Trophoblast cell (in vitro differentiated cells and primary cell): ENCODE results near the gene DENND10.

Experiments used
- DNase-seq, 2 donors: peaks; one replicate each; pipeline ENCODE4 v3.0.0-alpha.2; 2016
- H2AFZ ChIP-seq: 2 replicates; pipeline ENCODE4 v1.6.1; 2013; ENCODE audit warnings: low read length, moderate library complexity, mild to moderate bottlenecking; ENCODE audit not compliant: insufficient read depth, poor library complexity
- H2AK5ac ChIP-seq: 2 replicates; pipeline ENCODE4 v1.6.1; 2013; ENCODE audit warnings: mild to moderate bottlenecking, low read length
- H2BK120ac ChIP-seq: 2 replicates; pipeline ENCODE4 v1.6.1; 2013; ENCODE audit warnings: low read length, mild to moderate bottlenecking, moderate library complexity; ENCODE audit not compliant: insufficient read depth, poor library complexity
- H2BK12ac ChIP-seq: 2 replicates; pipeline ENCODE4 v1.6.1; 2013; ENCODE audit warnings: mild to moderate bottlenecking, low read length, moderate library complexity
- H2BK5ac ChIP-seq: 2 replicates; pipeline ENCODE4 v1.6.1; 2013; ENCODE audit warnings: low read length, low read depth, moderate library complexity, mild to moderate bottlenecking; ENCODE audit not compliant: poor library complexity
- H3K14ac ChIP-seq: 2 replicates; pipeline ENCODE4 v1.6.1; 2013; ENCODE audit warnings: mild to moderate bottlenecking, low read length
- H3K18ac ChIP-seq: 2 replicates; pipeline ENCODE4 v1.6.1; 2013; ENCODE audit warnings: mild to moderate bottlenecking, low read length
- H3K23ac ChIP-seq: 2 replicates; pipeline ENCODE4 v1.6.1; 2013; ENCODE audit warnings: low read length
- H3K27ac ChIP-seq: 2 replicates; pipeline ENCODE4 v1.5.1; 2013; ENCODE audit warnings: low read depth, mild to moderate bottlenecking, inconsistent platforms, low read length, moderate library complexity
- H3K27me3 ChIP-seq: 2 replicates; pipeline ENCODE4 v1.6.1; 2013; ENCODE audit warnings: inconsistent platforms, mild to moderate bottlenecking, low read length, moderate library complexity; ENCODE audit not compliant: insufficient read depth
- H3K36me3 ChIP-seq, 2 experiments: 1 replicate in 1 of 2; 2 replicates in 1 of 2; pipeline ENCODE4 v1.6.1; 2013; ENCODE audit warnings: low read length in 2 of 2, mild to moderate bottlenecking in 2 of 2, moderate library complexity in 1 of 2; ENCODE audit not compliant: insufficient read depth in 2 of 2, control insufficient read depth in 1 of 2
- H3K4ac ChIP-seq: 2 replicates; pipeline ENCODE4 v1.6.1; 2013; ENCODE audit warnings: low read depth, mild to moderate bottlenecking, low read length, moderate library complexity
- H3K4me1 ChIP-seq, 2 experiments: 1 replicate in 1 of 2; 2 replicates in 1 of 2; pipeline ENCODE4 v1.6.1; 2013; ENCODE audit warnings: low read length in 2 of 2, mild to moderate bottlenecking in 2 of 2, moderate library complexity in 1 of 2; ENCODE audit not compliant: insufficient read depth in 2 of 2, control insufficient read depth in 1 of 2
- H3K4me2 ChIP-seq: 2 replicates; pipeline ENCODE4 v1.6.1; 2013; ENCODE audit warnings: inconsistent platforms, mild to moderate bottlenecking, low read length, moderate library complexity
- H3K4me3 ChIP-seq: 2 replicates; pipeline ENCODE4 v1.5.1; 2013; ENCODE audit warnings: mild to moderate bottlenecking, low read depth, low read length, inconsistent platforms
- H3K79me1 ChIP-seq: one replicate; pipeline ENCODE4 v1.6.1; 2013; ENCODE audit warnings: low read length
- H3K79me2 ChIP-seq: 2 replicates; pipeline ENCODE4 v1.6.1; 2013; ENCODE audit warnings: low read length, mild to moderate bottlenecking; ENCODE audit not compliant: control insufficient read depth, insufficient read depth, poor library complexity
- H3K9ac ChIP-seq: 2 replicates; pipeline ENCODE4 v1.6.1; 2013; ENCODE audit warnings: mild to moderate bottlenecking, low read length
- H3K9me3 ChIP-seq: 2 replicates; pipeline ENCODE4 v1.6.1; 2013; ENCODE audit warnings: low read depth, mild to moderate bottlenecking, control low read depth, inconsistent platforms, low read length; ENCODE audit not compliant: insufficient read depth
- H4K12ac ChIP-seq: 2 replicates; pipeline ENCODE4 v1.6.1; 2013; ENCODE audit warnings: low read depth, mild to moderate bottlenecking, low read length, moderate library complexity
- H4K8ac ChIP-seq: 2 replicates; pipeline ENCODE4 v1.6.1; 2013; ENCODE audit warnings: low read depth, mild to moderate bottlenecking, low read length, moderate library complexity
- H4K91ac ChIP-seq: one replicate; pipeline ENCODE4 v1.6.1; 2013; ENCODE audit warnings: low read depth, mild to moderate bottlenecking, low read length, moderate library complexity
- WGBS: extraction: QIAGEN DNeasy Blood & Tissue Kit; methylation state at CpG from one replicate; pipeline ENCODE4 v1.1.7; 2013; ENCODE audit warnings: missing lambda C conversion rate; ENCODE audit not compliant: insufficient read length, insufficient coverage; ENCODE audit errors: extremely low coverage; 5-methylcytosine and 5-hydroxymethylcytosine counted together

Gene DENND10

DNA sequence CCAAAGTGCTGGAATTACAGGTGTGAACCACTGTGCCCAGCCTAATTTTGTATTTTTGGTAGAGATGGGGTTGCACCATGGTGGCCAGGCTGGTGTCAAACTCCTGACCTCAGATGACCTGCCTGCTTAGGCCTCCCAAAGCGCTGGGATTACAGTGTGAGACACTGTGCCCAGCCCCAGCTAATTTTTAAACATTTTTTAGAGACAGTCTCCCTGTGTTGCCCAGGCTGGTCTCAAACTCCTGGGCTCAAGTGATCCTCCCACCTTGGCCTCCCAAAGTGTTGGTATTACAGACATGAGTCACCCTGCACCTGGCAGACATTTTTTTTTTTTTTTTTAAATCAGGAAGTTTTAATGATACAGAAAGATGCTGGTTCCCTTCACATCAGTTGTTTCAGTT is 15.5 kb downstream of the DENND10 start:
- no peak overlapping the region for H2BK120ac ChIP-seq
- no peak overlapping the region for H2AFZ ChIP-seq
- no CpG with 5 or more reads among the region's 1 CpG for WGBS
- no peak overlapping the region for H4K12ac ChIP-seq
- H3K4ac ChIP-seq, result no peak overlapping the region
- no peak overlapping the region for H4K91ac ChIP-seq
- peaks cover 46 to 52% of the 10 kb centered on the region in 2 experiments for H3K36me3 ChIP-seq
- H3K14ac ChIP-seq, result no peak overlapping the region
- peaks cover under 1% of the 10 kb centered on the region in 2 experiments for H3K4me1 ChIP-seq
- no peaks in the 10 kb centered on the region for H3K9me3 ChIP-seq
- H3K27ac ChIP-seq, result no peak overlapping the region
- H3K27me3 ChIP-seq, result no peaks in the 10 kb centered on the region
- H3K79me2 ChIP-seq, result no peaks in the 10 kb centered on the region
- H2BK12ac ChIP-seq, result no peak overlapping the region
- no peak overlapping the region for H3K23ac ChIP-seq
- H3K4me2 ChIP-seq, result no peak overlapping the region
- no peak overlapping the region for H3K9ac ChIP-seq
- H2AK5ac ChIP-seq, result no peak overlapping the region
- H3K4me3 ChIP-seq, result no peak overlapping the region
- DNase-seq, result no peak
- H4K8ac ChIP-seq, result no peak overlapping the region
- peaks cover 5% of the 10 kb centered on the region for H3K79me1 ChIP-seq
- H3K18ac ChIP-seq, result peak overlapping the region; percentile 45
- no peak overlapping the region for H2BK5ac ChIP-seq

DNA sequence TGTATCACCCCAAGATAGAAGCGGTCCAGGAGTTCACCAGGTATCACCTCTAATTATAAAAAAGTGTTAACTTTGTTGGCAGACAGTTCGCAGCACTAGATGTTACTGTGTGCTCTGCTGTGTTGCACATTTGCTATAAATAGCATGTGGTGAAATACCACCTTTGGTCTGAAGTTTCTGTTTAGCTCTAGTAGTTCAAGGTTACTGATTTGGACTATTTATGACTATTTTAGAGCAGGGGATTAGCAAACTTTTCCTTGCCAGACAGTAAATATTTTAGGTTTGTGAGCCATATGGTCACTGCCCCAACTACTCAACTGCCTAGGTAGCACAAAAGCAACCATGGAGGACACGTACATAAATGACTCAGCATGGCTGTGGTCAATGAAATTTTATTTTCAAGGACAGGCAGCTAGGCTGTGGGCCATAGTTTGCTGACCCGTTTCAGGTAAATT is 16.5 kb downstream of the DENND10 start:
- H3K79me2 ChIP-seq, result no peaks in the 10 kb centered on the region

DNA sequence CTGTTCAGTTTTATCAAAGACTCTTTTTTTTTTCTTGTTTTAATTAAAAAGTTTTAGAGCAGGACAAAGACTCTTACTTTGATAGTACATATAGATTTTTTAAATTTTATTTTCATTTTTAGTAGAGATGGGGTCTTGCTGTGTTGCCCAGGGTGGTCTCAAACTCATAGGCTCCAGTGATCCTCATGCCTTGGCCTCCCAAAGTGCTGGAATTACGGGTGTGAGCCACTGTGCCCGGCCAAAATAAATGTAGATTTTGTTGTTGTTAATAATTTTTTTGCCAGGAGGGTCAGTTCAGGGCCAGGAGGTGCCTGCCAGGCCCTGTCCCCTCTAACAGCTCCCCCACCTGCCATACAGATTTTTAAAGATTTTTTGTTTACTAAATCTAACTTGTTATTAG is 17.0 kb downstream of the DENND10 start:
- Histone ChIP-seq H3K18ac (no peak overlapping the region), H4K8ac (no peak overlapping the region), H2BK120ac (no peak overlapping the region), H4K91ac (no peak overlapping the region), H2AK5ac (no peak overlapping the region), H3K4me1 (no peaks in the 10 kb centered on the region), H3K23ac (no peak overlapping the region), H3K79me1 (peaks cover 5% of the 10 kb centered on the region), H3K27me3 (no peaks in the 10 kb centered on the region), H4K12ac (no peak overlapping the region), H3K79me2 (no peaks in the 10 kb centered on the region), H3K4me2 (no peak overlapping the region), H3K4me3 (no peak overlapping the region), H2BK12ac (no peak overlapping the region), H2AFZ (no peak overlapping the region), H3K36me3 (peaks cover 54 to 55% of the 10 kb centered on the region in 2 experiments), H3K14ac (no peak overlapping the region), H3K4ac (no peak overlapping the region), H3K9me3 (no peaks in the 10 kb centered on the region), H2BK5ac (no peak overlapping the region), H3K27ac (no peak overlapping the region), H3K9ac (no peak overlapping the region)
- WGBS, result no CpG with 5 or more reads among the region's 2 CpGs
- no peak for DNase-seq

More for the DNA sequence above, 16.5 kb downstream of the DENND10 start:
- H3K27me3 ChIP-seq, result no peaks in the 10 kb centered on the region
- H3K4ac ChIP-seq, result no peak overlapping the region
- H4K91ac ChIP-seq, result no peak overlapping the region
- no peak overlapping the region for H2BK12ac ChIP-seq
- WGBS, result no CpG with 5 or more reads among the region's 4 CpGs
- no peak overlapping the region for H3K4me2 ChIP-seq
- no peak overlapping the region for H2AK5ac ChIP-seq
- no peak overlapping the region for H3K18ac ChIP-seq
- no peak overlapping the region for H4K12ac ChIP-seq
- DNase-seq, result no peak
- H3K23ac ChIP-seq, result no peak overlapping the region
- H3K14ac ChIP-seq, result no peak overlapping the region
- no peaks in the 10 kb centered on the region for H3K9me3 ChIP-seq
- no peak overlapping the region for H2BK5ac ChIP-seq
- H3K36me3 ChIP-seq, result peaks cover 52 to 53% of the 10 kb centered on the region in 2 experiments
- no peak overlapping the region for H2BK120ac ChIP-seq
- no peaks in the 10 kb centered on the region for H3K4me1 ChIP-seq
- peaks cover 5% of the 10 kb centered on the region for H3K79me1 ChIP-seq
- no peak overlapping the region for H2AFZ ChIP-seq
- no peak overlapping the region for H3K27ac ChIP-seq
- no peak overlapping the region for H3K9ac ChIP-seq
- no peak overlapping the region for H4K8ac ChIP-seq
- no peak overlapping the region for H3K4me3 ChIP-seq

DNA sequence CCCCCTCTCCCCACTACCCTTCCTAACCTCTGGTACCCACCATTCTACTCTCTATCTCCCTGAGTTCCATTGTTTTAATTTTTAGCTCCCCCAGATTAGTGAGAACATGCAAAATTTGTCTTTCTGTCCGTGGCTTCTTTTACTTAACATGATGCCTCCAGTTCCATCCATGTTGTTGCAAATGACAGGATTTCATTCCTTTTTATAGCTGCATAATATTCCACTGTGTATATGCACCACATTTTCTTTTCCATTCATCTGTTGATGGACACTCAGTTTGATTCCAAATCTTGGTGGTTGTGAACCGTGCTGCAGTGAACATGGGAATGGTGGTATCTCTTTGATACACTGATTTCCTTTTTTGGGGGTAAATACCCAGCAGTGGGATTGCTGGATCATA is 22.0 kb downstream of the DENND10 start:
- DNase-seq, result no peak

More for the DNA sequence above, 22.0 kb downstream of the DENND10 start:
- Histone ChIP-seq H2BK12ac (no peak overlapping the region), H2AK5ac (no peak overlapping the region), H3K4ac (no peak overlapping the region), H3K27me3 (no peaks in the 10 kb centered on the region), H2BK5ac (no peak overlapping the region), H3K4me1 (no peaks in the 10 kb centered on the region), H3K18ac (no peak overlapping the region), H2BK120ac (no peak overlapping the region), H3K23ac (no peak overlapping the region), H4K8ac (no peak overlapping the region), H3K9ac (no peak overlapping the region), H3K36me3 (peaks cover 54 to 58% of the 10 kb centered on the region in 2 experiments), H2AFZ (no peak overlapping the region), H3K79me2 (no peaks in the 10 kb centered on the region), H3K27ac (no peak overlapping the region), H4K91ac (no peak overlapping the region), H3K79me1 (no peaks in the 10 kb centered on the region), H4K12ac (no peak overlapping the region), H3K14ac (no peak overlapping the region), H3K9me3 (no peaks in the 10 kb centered on the region), H3K4me3 (no peak overlapping the region), H3K4me2 (no peak overlapping the region)
- WGBS, result no CpG with 5 or more reads among the region's 2 CpGs
